Breast epithelium (tissue), 4 donors: ENCODE data around the gene SKAP2. TPM values are rescaled to one million over a fixed set of nuclear protein-coding genes. Genes with fewer than 3 reads are reported as not detected.

ENCODE experiments used
- DNase-seq, 2 donors: peaks; one replicate each; pipeline ENCODE4 v3.0.0-alpha.2; 2019; ENCODE audit warnings: low spot score in 2 of 2
- H3K27ac ChIP-seq, 2 donors: fragments of 200-600 bp; sonication (generic) in 1 of 2; one replicate each; pipeline ENCODE4 v1.5.1; 2016 to 2019; ENCODE audit warnings: mild to moderate bottlenecking in 1 of 2
- H3K27me3 ChIP-seq, 2 donors: fragments of 200-600 bp; sonication (generic) in 1 of 2; one replicate each; pipeline versions ENCODE4 v1.5.1 to v1.6.0; 2017 to 2019; ENCODE audit warnings: control low read depth in 1 of 2, mild to moderate bottlenecking in 1 of 2
- H3K36me3 ChIP-seq: fragments of 200-600 bp; one replicate; pipeline ENCODE4 v1.5.1; 2019
- H3K4me1 ChIP-seq, 2 donors: fragments of 200-600 bp; sonication (generic); one replicate each; pipeline ENCODE4 v1.5.1; 2016 to 2019; ENCODE audit warnings: control low read depth in 1 of 2
- H3K4me3 ChIP-seq, 3 donors: fragments of 200-600 bp; sonication (generic); 1 replicate in 2 of 3; 2 replicates in 1 of 3; pipeline ENCODE4 v1.5.1; 2016 to 2019; ENCODE audit warnings: mild to moderate bottlenecking in 3 of 3, moderate library complexity in 2 of 3
- H3K9me3 ChIP-seq, 2 donors: fragments of 200-600 bp; sonication (generic) in 1 of 2; one replicate each; pipeline ENCODE4 v1.5.1; 2016 to 2019; ENCODE audit warnings: control low read depth in 1 of 2
- CTCF ChIP-seq, 3 donors: fragments of 450-650 bp; IDR thresholded peaks; one replicate each; pipeline ENCODE4 v1.5.1; 2016 to 2017; ENCODE audit warnings: antibody characterized with exemption in 3 of 3, mild to moderate bottlenecking in 3 of 3, moderate library complexity in 3 of 3
- POLR2A ChIP-seq: fragments of 450-650 bp; IDR thresholded peaks from one replicate; pipeline ENCODE4 v1.6.1; 2016; ENCODE audit warnings: antibody characterized with exemption, mild to moderate bottlenecking, moderate library complexity
- POLR2AphosphoS5 ChIP-seq, 3 donors: sonication (generic); formaldehyde crosslinking; IDR thresholded peaks; one replicate each; pipeline ENCODE4 v1.6.1; 2017; ENCODE audit warnings: antibody characterized with exemption in 3 of 3
- intact Hi-C: fragments of 100-400 bp; cut with DNase I; formaldehyde crosslinking; loops from one replicate; pipeline ENCODE4 v1.15.1; 2023; ENCODE audit warnings: low total_unique reads
- total RNA-seq, 3 donors: library from RNA; depleted of rRNA; stranded (reverse); fragments of >200 nt; gene quantifications; one replicate each; pipeline ENCODE4 v1.1.0, GENCODE V29; 2016

SKAP2 gene
- total RNA-seq, 3 donors from 2014 or later = 26.5 to 46.5 (median 35.7) TPM

- no peak for DNase-seq
- no peaks in the 10 kb centered on the region for H3K4me1 ChIP-seq
- no peaks in the 10 kb centered on the region for H3K27me3 ChIP-seq
- no peaks in the 10 kb centered on the region for H3K9me3 ChIP-seq
- H3K4me3 ChIP-seq = no peak overlapping the region
- TF ChIP-seq CTCF (IDR thresholded peaks at IDR 0.05) = no peak
- no peak overlapping the region for H3K27ac ChIP-seq
- no peaks in the 10 kb centered on the region for H3K36me3 ChIP-seq
- intact Hi-C loops = no loop called here
Measured at GRCh38 chr7:26714006-26714405, 150.4 kb downstream of the SKAP2 start.

- H3K9me3 ChIP-seq = no peaks in the 10 kb centered on the region
- H3K4me3 ChIP-seq = no peak overlapping the region
- no peaks in the 10 kb centered on the region for H3K27me3 ChIP-seq
- TF ChIP-seq CTCF (IDR thresholded peaks at IDR 0.05) (no peak), POLR2A (no peak), POLR2AphosphoS5 (IDR thresholded peaks at IDR 0.05) (no peak)
- no peak overlapping the region for H3K27ac ChIP-seq
- H3K36me3 ChIP-seq = no peaks in the 10 kb centered on the region
- peaks cover 0 to 3% of the 10 kb centered on the region in 2 donors for H3K4me1 ChIP-seq
- DNase-seq = no peak
- intact Hi-C loops = no loop called here
Measured at GRCh38 chr7:26709210-26709990, 155.0 kb downstream of the SKAP2 start.

GRCh38 chr7:26705567-26705966 is 158.8 kb downstream of the SKAP2 start:
- H3K27me3 ChIP-seq = no peaks in the 10 kb centered on the region
- TF ChIP-seq POLR2A (no peak), POLR2AphosphoS5 (IDR thresholded peaks at IDR 0.05) (no peak), CTCF (IDR thresholded peaks at IDR 0.05) (no peak)
- H3K27ac ChIP-seq = no peak overlapping the region
- H3K4me3 ChIP-seq = no peak overlapping the region
- intact Hi-C loops = no loop called here
- peaks cover 0 to 3% of the 10 kb centered on the region in 2 donors for H3K4me1 ChIP-seq
- H3K9me3 ChIP-seq = no peaks in the 10 kb centered on the region
- no peak for DNase-seq
- no peaks in the 10 kb centered on the region for H3K36me3 ChIP-seq

GRCh38 chr7:26704786-26705185 is 159.6 kb downstream of the SKAP2 start:
- H3K27ac ChIP-seq = no peak overlapping the region
- H3K27me3 ChIP-seq = no peaks in the 10 kb centered on the region
- no peak for DNase-seq
- intact Hi-C loops = no loop called here
- H3K4me3 ChIP-seq = no peak overlapping the region
- no peaks in the 10 kb centered on the region for H3K36me3 ChIP-seq
- H3K4me1 ChIP-seq = peaks cover 0 to 3% of the 10 kb centered on the region in 2 donors
- no peaks in the 10 kb centered on the region for H3K9me3 ChIP-seq
- TF ChIP-seq POLR2AphosphoS5 (IDR thresholded peaks at IDR 0.05) = no peak
- TF ChIP-seq POLR2A = no peak
- TF ChIP-seq CTCF (IDR thresholded peaks at IDR 0.05) = no peak

- H3K27ac ChIP-seq = no peak overlapping the region
- H3K4me1 ChIP-seq = peaks cover 0 to 3% of the 10 kb centered on the region in 2 donors
- H3K27me3 ChIP-seq = no peaks in the 10 kb centered on the region
- no peak overlapping the region for H3K4me3 ChIP-seq
- no peaks in the 10 kb centered on the region for H3K9me3 ChIP-seq
- intact Hi-C loops = no loop called here
- DNase-seq = no peak
- TF ChIP-seq POLR2A (no peak), POLR2AphosphoS5 (IDR thresholded peaks at IDR 0.05) (no peak), CTCF (IDR thresholded peaks at IDR 0.05) (no peak)
- H3K36me3 ChIP-seq = no peaks in the 10 kb centered on the region
Measured at GRCh38 chr7:26704036-26704435, 160.4 kb downstream of the SKAP2 start.
